ENCODE results near the gene HCST.

DNA sequence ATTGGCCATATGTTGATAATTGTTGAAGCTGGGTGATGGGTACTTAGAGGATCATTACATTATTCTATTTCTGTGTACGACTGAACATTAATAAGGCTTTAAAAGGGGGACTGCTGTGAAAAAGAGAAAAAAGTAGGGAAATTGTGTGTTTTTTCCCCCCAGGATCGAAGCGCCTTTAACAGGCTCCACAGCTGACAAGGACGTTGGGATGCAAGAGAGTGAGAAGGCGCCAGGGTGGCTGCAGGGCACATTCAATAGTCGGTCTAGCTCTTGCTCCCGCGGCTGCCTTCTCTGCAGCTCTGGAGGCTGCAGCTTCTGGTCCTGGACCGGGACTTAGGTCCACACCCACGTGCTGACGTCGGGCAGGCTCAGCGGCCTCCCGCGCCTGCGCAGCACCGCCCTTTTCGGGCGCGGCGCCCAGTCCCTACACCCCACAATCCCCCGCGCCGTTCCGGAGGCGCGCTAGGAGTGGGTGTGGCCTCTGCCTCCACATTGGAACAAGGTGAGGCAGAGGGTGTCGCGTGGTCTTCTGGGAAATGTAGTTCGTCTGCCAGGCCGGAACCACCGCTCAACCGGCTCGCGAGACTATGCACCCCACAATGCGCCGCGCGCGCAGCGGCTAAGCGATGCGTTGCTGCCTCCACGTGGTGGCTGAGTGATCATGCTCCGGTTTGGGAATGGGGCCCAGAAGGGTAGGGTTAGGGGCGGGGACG, 29.0 kb downstream of the HCST start:
- TF ChIP-seq, protein P1, sequence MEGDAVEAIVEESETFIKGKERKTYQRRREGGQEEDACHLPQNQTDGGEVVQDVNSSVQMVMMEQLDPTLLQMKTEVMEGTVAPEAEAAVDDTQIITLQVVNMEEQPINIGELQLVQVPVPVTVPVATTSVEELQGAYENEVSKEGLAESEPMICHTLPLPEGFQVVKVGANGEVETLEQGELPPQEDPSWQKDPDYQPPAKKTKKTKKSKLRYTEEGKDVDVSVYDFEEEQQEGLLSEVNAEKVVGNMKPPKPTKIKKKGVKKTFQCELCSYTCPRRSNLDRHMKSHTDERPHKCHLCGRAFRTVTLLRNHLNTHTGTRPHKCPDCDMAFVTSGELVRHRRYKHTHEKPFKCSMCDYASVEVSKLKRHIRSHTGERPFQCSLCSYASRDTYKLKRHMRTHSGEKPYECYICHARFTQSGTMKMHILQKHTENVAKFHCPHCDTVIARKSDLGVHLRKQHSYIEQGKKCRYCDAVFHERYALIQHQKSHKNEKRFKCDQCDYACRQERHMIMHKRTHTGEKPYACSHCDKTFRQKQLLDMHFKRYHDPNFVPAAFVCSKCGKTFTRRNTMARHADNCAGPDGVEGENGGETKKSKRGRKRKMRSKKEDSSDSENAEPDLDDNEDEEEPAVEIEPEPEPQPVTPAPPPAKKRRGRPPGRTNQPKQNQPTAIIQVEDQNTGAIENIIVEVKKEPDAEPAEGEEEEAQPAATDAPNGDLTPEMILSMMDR (IDR thresholded peaks at IDR 0.05 in 4 of 5, conservative IDR thresholded peaks at IDR 0.05 in 1 of 5), result peak; percentile 77 to 94 (median 92)
- TF ChIP-seq POLR2A (IDR thresholded peaks at IDR 0.05), result peak; percentile 45 to 69
